WI38 (cell line): ENCODE measurements around the gene P4HTM.
A peak's percentile ranks its signal among the peaks of the same experiment; 100 is the strongest.

ENCODE experiments used
- H3K4me3 ChIP-seq: 2 replicates; pipeline ENCODE4 v1.5.1; 2011; ENCODE audit warnings: low read depth, mild to moderate bottlenecking, control low read depth, low read length
- TF ChIP-seq, protein P1 (sequence below): IDR thresholded peaks from 2 replicates; pipeline ENCODE4 v1.5.1; 2012; ENCODE audit warnings: low read depth, mild to moderate bottlenecking, control low read depth, low read length

Gene P4HTM

DNA sequence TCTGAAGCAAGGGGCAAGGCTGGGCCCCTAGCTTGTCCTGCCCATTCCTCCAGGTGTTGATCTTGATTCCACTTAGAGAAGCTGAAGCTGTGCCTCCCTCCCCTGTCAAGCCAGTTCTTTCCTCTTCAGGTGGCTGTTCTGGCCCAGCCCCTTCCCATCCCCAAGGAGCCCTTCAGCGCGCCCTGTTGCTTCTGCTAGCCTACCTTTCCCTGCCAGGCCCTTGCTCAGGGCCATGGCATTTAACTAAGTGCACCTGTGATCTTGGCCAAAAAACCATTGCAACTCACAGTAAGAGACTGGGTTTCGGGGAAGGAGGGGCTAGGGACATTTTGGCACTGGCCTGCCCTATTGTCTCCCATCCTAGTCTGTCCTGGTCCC is 15.3 kb downstream of the P4HTM start:
- no peak overlapping the region for H3K4me3 ChIP-seq
- TF ChIP-seq, protein P1, sequence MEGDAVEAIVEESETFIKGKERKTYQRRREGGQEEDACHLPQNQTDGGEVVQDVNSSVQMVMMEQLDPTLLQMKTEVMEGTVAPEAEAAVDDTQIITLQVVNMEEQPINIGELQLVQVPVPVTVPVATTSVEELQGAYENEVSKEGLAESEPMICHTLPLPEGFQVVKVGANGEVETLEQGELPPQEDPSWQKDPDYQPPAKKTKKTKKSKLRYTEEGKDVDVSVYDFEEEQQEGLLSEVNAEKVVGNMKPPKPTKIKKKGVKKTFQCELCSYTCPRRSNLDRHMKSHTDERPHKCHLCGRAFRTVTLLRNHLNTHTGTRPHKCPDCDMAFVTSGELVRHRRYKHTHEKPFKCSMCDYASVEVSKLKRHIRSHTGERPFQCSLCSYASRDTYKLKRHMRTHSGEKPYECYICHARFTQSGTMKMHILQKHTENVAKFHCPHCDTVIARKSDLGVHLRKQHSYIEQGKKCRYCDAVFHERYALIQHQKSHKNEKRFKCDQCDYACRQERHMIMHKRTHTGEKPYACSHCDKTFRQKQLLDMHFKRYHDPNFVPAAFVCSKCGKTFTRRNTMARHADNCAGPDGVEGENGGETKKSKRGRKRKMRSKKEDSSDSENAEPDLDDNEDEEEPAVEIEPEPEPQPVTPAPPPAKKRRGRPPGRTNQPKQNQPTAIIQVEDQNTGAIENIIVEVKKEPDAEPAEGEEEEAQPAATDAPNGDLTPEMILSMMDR, result no peak

DNA sequence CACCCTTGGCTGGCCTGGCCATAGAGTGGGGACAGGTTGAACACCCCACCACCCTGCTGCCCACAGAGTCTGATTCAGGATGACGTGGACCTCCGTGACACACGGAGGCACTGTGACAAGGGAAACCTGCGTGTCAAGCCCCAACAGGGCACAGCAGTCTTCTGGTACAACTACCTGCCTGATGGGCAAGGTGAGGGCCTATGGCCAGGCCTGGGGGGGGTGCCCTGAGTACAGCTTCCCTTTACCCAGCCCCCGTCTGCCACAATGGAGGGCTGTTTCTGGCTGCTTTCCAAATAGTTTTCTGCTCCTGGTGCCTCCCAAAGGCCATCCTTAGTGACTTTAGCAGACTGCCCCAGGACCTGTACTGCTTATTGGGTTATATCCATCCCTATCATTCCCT is 16.0 kb downstream of the P4HTM start:
- H3K4me3 ChIP-seq, result no peak overlapping the region
- TF ChIP-seq, protein P1, result no peak

DNA sequence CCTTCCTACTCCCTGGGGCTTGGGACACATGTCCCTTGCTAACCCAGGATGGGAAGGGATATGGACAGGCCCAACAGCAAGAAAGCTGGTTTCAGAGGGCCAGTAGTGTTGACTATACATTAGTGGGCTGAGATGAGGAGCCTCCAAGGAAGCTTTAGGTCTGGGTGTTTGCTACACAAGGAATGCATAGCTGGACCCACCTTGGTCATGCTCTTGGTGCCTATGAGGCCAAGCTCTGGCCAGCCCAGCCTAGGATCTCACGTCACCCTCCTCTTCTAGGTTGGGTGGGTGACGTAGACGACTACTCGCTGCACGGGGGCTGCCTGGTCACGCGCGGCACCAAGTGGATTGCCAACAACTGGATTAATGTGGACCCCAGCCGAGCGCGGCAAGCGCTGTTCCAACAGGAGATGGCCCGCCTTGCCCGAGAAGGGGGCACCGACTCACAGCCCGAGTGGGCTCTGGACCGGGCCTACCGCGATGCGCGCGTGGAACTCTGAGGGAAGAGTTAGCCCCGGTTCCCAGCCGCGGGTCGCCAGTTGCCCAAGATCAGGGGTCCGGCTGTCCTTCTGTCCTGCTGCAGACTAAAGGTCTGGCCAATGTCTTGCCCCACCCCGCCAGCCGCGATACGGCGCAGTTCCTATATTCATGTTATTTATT is 16.5 kb downstream of the P4HTM start:
- peak overlapping the region; percentile 85 for H3K4me3 ChIP-seq
- TF ChIP-seq, protein P1, result no peak

DNA sequence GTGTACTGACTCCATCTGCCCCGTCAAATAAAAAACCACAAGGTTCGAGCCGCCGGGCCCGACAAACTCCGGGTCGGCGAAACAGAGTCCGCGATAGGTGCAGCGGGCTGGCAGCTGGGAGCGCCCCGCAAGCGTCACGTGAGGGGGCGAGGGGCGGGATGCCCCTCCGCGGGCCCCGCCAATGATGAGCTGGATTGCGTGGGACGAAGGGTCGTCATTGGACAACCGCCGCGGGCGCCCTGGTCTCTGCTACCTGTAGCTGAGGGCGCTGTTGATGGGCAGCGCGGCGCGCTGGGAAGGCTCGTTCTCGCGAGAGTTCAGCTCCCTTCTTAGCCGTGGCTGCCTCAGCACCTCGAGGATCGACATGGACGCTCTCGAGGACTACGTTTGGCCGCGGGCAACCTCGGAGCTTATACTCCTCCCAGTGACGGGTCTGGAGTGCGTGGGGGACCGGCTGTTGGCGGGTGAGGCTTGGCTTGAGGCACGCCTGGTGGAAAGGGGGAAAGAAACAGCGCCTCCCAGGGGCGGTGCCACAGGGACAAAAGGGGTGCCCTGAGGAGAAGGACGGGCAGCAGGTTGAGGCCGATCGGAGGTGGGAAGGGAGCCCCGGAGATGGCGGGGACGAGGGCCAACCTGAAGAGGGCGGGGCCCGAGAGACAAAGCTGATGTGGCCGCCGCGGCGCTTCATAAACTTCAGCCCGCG is 17.2 kb downstream of the P4HTM start, which contains the start of gene WDR6:
Gene WDR6, plus strand, starts transcription at position 324 of the 703 bp plus-strand sequence. Its CDS starts 41 bp downstream, at position 365.
- TF ChIP-seq, protein P1, result peak; percentile 19; the same call in 1 of the 2 replicates
- peak within 1 kb of the TSS; percentile 85 for H3K4me3 ChIP-seq

DNA sequence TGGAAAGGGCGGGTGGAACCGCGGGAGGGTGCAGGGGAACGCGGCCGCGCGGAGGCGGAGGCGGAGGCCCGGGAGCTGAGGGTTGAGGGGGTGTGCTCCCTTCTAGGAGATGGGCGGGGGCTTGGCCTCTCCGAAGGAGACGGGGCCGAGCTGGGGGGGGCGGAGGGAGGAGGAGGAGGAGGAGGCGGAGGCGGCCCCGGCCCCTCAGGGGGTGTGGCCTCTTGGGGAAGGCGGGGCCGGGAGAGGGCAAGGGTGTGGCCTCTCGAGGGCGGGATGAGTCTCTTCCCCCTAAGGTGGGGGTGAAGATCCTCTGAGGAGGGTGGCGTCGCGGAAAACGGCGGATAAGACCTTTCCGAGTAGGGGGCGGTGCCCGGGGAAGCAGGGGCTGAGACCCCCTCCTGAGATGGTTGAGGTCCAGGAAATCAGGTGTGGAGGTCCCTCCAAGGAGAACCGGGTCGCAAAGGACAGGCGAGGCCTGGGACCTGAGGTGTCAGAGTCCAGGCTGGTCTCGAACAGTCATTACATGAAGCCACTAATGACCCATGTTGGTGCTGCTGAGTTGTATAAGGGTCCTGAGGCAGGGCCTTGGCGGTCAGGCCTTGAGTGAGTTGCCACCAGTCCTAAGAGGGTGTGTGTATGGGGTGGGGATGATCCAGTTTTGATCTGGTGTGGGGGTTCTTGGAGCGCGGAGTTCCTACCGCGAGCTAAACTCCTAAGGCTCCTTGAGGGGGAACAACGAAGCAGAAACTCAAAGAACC is 17.9 kb downstream of the P4HTM start:
- TF ChIP-seq, protein P1, result no peak

DNA sequence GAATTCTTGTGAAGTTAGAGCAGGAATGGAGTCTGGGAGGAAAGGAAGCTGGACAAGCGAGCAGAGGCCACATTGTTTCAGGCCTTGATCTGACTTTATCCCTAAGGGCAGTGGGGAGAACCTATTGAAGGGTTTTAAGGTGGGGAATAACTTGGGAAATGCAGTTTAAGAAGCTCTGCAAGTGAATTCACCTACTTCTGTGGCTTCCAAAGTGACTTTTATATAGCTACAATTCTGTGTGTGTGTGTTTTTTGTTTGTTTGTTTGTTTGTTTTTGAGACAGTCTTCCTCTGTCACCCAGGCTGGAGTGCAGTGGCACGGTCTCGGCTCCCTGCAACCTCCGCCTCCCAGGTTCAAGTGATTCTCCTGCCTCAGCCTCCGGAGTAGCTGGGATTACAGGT is 18.6 kb downstream of the P4HTM start:
- H3K4me3 ChIP-seq, result peak overlapping the region; percentile 85; the same call in 1 of the 2 replicates

More for the DNA sequence above, 17.9 kb downstream of the P4HTM start:
- H3K4me3 ChIP-seq, result peak overlapping the region; percentile 85

DNA sequence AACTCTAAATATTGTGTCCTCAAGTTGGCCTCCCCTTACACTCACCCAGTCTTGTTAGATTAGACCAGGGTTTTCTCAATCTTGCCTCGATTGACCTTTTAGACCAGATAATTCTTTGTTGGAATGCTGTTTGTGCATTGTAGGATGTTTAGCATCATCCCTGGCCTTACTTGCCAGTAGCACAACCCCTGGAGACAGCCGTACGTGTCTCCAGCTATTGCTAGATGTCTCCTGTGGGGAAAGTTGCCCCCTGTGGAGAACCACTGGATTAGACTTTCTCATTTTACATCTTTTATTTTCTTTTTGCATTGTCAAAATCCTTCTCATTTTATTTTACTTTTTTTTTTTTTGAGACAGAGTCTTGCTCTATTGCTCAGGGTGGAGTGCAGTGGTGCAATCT is 19.4 kb downstream of the P4HTM start:
- H3K4me3 ChIP-seq, result no peak overlapping the region
- TF ChIP-seq, protein P1, result no peak
